ENCODE measurements around the gene TNFRSF19. TPM values are rescaled to one million over a fixed set of nuclear protein-coding genes. Genes with fewer than 3 reads are reported as not detected.

TNFRSF19 gene
- total and polyA plus RNA-seq, 2 of the 4 experiments (the other 2 are of a cell fraction): 18.6 to 26.3 TPM

DNA sequence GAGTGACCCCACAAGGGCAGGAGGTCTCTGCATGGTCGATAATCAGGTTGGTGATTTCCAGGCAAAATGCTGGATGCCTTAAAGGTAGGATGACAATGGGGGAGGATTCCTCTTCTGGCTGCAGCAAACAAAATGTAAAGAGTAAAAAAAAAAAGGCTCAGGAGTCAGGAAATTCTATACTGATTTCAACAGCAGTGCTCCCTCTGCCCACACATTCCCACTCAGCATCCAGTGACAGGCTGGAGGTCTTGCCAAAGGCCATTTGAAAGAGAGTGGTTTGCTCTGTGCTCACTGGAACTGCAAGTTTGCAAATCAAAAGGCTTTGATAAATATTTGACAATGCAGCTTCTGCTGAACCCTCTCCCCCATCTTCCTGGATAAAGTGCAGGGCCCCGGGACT lies 135.4 kb downstream of the TNFRSF19 start:
- peak overlapping the region; percentile 89 for H4K5ac ChIP-seq (ENCODE audit: low read depth, low read length)
- peak overlapping the region; percentile 78 for H2BK120ac ChIP-seq (ENCODE audit: low read depth, low read length)
- peak overlapping the region; percentile 59 for H4K91ac ChIP-seq (ENCODE audit: insufficient read depth, low read depth, low read length)
- peak overlapping the region; percentile 82; the same call in 1 of the 2 replicates for H3K27ac ChIP-seq (ENCODE audit: insufficient read depth, low read length)
- no peak overlapping the region for H3K56ac ChIP-seq (ENCODE audit: extremely low read depth, insufficient read depth, low read length)
- peak overlapping the region; percentile 37 for H2BK5ac ChIP-seq (ENCODE audit: low read depth, low read length, poor library complexity, severe bottlenecking)
- H3K4me1 ChIP-seq (ENCODE audit: control insufficient read depth, insufficient read depth, low read length): peaks cover 24% of the 10 kb centered on the region
- intact Hi-C loops (cut with micrococcal nuclease) (loop anchor here (5.0 kb wide), 1 partner anchor 128 kb away; no protein-coding TSS in a partner anchor), in situ Hi-C loops (cut with MboI; ENCODE audit: low sequenced_read_pairs) (no loop called here), dilution Hi-C loops (cut with HindIII; ENCODE audit: low sequenced_read_pairs, unreplicated experiment) (no loop called here)
- no peaks in the 10 kb centered on the region; a peak in 1 of 4 replicates for H3K79me1 ChIP-seq (ENCODE audit: low read depth in 1 of 2, low read length in 2 of 2)
- ATAC-seq (ENCODE audit: low read depth) (peak; percentile 43), DNase-seq (peak; percentile 68)
- WGBS, 2 experiments (ENCODE audit: extremely low coverage in 2 of 2, insufficient read length in 1 of 2): 0% methylated on average over 1 of the region's 2 CpGs; no CpG with 5 or more reads in 1 of the 2 experiments
- H3K9me3 ChIP-seq (ENCODE audit: control insufficient read depth, insufficient read depth, low read length): no peaks in the 10 kb centered on the region
- peak overlapping the region; percentile 90 for H3K18ac ChIP-seq (ENCODE audit: low read depth, low read length)
- peak overlapping the region; percentile 1 for H2AK9ac ChIP-seq (replicated peaks; ENCODE audit: low read depth, low read length, poor library complexity)
- peak overlapping the region; percentile 69 for H3K14ac ChIP-seq (replicated peaks; ENCODE audit: low read depth, low read length)
- POLR2A ChIA-PET (ENCODE audit: unreplicated experiment): no interaction called here
- peak overlapping the region; percentile 79; the same call in 2 of the 3 replicates for H2BK15ac ChIP-seq (ENCODE audit: low read depth, low read length)
- H3K27me3 ChIP-seq (ENCODE audit: control insufficient read depth, insufficient read depth, low read length): no peaks in the 10 kb centered on the region
- peak overlapping the region; percentile 85 for H2BK20ac ChIP-seq (ENCODE audit: low read depth, low read length)
- CTCF ChIA-PET: no interaction called here
- TF ChIP-seq MXI1 (IDR thresholded peaks at IDR 0.05; ENCODE audit: borderline replicate concordance, low read depth, low read length) (no peak), SMC3 (IDR thresholded peaks at IDR 0.05; ENCODE audit: low read depth, low read length) (no peak), POLR2A (IDR thresholded peaks at IDR 0.05; ENCODE audit: low read depth, low read length) (no peak), RFX5 (IDR thresholded peaks at IDR 0.05; ENCODE audit: low read depth, low read length) (no peak), MAFK (IDR thresholded peaks at IDR 0.05; ENCODE audit: low read depth, low read length) (no peak), RCOR1 (IDR thresholded peaks at IDR 0.05; ENCODE audit: insufficient replicate concordance, low read length) (no peak), CEBPB (IDR thresholded peaks at IDR 0.05; ENCODE audit: low read depth, low read length) (no peak; the same call in 1 of the 2 replicates), NFE2L2 (IDR thresholded peaks at IDR 0.05; ENCODE audit: low read depth, low read length) (no peak), CHD1 (IDR thresholded peaks at IDR 0.05; ENCODE audit: low read depth, low read length) (no peak), MAZ (IDR thresholded peaks at IDR 0.05; ENCODE audit: borderline replicate concordance, low read depth, low read length) (no peak), RAD21 (IDR thresholded peaks at IDR 0.05; ENCODE audit: low read length) (no peak), BHLHE40 (IDR thresholded peaks at IDR 0.05; ENCODE audit: low read depth, low read length) (no peak), FOS (IDR thresholded peaks at IDR 0.05; ENCODE audit: low read depth, low read length) (no peak)
- TF ChIP-seq, protein P1, sequence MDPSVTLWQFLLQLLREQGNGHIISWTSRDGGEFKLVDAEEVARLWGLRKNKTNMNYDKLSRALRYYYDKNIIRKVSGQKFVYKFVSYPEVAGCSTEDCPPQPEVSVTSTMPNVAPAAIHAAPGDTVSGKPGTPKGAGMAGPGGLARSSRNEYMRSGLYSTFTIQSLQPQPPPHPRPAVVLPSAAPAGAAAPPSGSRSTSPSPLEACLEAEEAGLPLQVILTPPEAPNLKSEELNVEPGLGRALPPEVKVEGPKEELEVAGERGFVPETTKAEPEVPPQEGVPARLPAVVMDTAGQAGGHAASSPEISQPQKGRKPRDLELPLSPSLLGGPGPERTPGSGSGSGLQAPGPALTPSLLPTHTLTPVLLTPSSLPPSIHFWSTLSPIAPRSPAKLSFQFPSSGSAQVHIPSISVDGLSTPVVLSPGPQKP (IDR thresholded peaks at IDR 0.05; ENCODE audit: borderline replicate concordance, low read depth, low read length): no peak
- TF ChIP-seq, protein P2, sequence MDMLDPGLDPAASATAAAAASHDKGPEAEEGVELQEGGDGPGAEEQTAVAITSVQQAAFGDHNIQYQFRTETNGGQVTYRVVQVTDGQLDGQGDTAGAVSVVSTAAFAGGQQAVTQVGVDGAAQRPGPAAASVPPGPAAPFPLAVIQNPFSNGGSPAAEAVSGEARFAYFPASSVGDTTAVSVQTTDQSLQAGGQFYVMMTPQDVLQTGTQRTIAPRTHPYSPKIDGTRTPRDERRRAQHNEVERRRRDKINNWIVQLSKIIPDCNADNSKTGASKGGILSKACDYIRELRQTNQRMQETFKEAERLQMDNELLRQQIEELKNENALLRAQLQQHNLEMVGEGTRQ (IDR thresholded peaks at IDR 0.05; ENCODE audit: low read depth, low read length): no peak
- TF ChIP-seq, protein P3, sequence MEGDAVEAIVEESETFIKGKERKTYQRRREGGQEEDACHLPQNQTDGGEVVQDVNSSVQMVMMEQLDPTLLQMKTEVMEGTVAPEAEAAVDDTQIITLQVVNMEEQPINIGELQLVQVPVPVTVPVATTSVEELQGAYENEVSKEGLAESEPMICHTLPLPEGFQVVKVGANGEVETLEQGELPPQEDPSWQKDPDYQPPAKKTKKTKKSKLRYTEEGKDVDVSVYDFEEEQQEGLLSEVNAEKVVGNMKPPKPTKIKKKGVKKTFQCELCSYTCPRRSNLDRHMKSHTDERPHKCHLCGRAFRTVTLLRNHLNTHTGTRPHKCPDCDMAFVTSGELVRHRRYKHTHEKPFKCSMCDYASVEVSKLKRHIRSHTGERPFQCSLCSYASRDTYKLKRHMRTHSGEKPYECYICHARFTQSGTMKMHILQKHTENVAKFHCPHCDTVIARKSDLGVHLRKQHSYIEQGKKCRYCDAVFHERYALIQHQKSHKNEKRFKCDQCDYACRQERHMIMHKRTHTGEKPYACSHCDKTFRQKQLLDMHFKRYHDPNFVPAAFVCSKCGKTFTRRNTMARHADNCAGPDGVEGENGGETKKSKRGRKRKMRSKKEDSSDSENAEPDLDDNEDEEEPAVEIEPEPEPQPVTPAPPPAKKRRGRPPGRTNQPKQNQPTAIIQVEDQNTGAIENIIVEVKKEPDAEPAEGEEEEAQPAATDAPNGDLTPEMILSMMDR (conservative IDR thresholded peaks at IDR 0.05; ENCODE audit: low read depth, low read length): no peak
- no peaks in the 10 kb centered on the region for H4K20me1 ChIP-seq (ENCODE audit: insufficient read depth, low read length)
- H3K23ac ChIP-seq (ENCODE audit: low read depth, low read length): peak overlapping the region; percentile 22
- H3K9me1 ChIP-seq (ENCODE audit: insufficient read depth, low read length): peaks cover 17% of the 10 kb centered on the region
- H4K8ac ChIP-seq (ENCODE audit: low read depth in 2 of 2, low read length in 2 of 2): peak overlapping the region; percentile 14 to 81; a peak in 3 of 4 replicates
- BruUV-seq (replicated peaks): no TSS peak
- peak overlapping the region; percentile 89 for H3K4ac ChIP-seq (ENCODE audit: low read depth, low read length)
- peak overlapping the region; percentile 22; the same call in 1 of the 2 replicates for H3K4me2 ChIP-seq (ENCODE audit: low read depth, low read length)
- H3K4me3 ChIP-seq (ENCODE audit: insufficient read depth, low read depth, low read length): no peak overlapping the region
- no peaks in the 10 kb centered on the region for H3K36me3 ChIP-seq (ENCODE audit: control insufficient read depth, insufficient read depth, low read length)
- peak overlapping the region; percentile 31; the same call in 1 of the 2 replicates for H3K9ac ChIP-seq (ENCODE audit: low read depth, low read length)
- H2AFZ ChIP-seq (replicated peaks; ENCODE audit: low read length, poor library complexity): peak overlapping the region; percentile 67
- peak overlapping the region; percentile 89 for H2AK5ac ChIP-seq (ENCODE audit: low read depth, low read length)

Data from IMR-90 (cell line).